ENCODE results near the gene CAPN5. TPM values are rescaled to one million over a fixed set of nuclear protein-coding genes. Genes with fewer than 3 reads are reported as not detected.

Gene CAPN5
- total RNA-seq, 1 donor from 2014 or later = 6.5 TPM

DNA sequence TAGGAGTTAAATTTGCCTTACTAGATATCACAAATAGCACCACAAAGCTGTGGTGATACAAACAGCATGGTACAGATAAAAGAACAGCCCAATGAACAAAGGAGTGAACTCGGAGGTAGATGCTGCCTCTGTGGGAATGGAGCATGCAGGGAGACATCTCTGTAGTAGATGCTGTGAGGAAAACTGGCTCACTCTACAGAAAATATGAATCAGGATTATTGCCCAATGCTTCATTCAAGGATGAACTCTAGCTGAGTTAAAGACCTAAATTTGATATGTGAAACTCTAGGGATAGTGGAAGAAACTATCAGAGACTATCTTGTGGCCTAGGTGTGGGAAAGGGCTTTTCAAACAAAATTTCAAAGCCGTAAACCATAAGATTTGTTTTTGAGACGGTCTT, 15.3 kb upstream of the CAPN5 start:
- ATAC-seq = no peak
- Histone ChIP-seq H3K27me3 (no peaks in the 10 kb centered on the region), H3K27ac (no peak overlapping the region), H3K4me1 (no peaks in the 10 kb centered on the region), H3K36me3 (no peaks in the 10 kb centered on the region), H3K9me3 (no peaks in the 10 kb centered on the region), H3K4me3 (no peak overlapping the region)
- intact Hi-C loops (cut with DNase I) = no loop called here
- DNase-seq = no peak
- TF ChIP-seq, protein P1, sequence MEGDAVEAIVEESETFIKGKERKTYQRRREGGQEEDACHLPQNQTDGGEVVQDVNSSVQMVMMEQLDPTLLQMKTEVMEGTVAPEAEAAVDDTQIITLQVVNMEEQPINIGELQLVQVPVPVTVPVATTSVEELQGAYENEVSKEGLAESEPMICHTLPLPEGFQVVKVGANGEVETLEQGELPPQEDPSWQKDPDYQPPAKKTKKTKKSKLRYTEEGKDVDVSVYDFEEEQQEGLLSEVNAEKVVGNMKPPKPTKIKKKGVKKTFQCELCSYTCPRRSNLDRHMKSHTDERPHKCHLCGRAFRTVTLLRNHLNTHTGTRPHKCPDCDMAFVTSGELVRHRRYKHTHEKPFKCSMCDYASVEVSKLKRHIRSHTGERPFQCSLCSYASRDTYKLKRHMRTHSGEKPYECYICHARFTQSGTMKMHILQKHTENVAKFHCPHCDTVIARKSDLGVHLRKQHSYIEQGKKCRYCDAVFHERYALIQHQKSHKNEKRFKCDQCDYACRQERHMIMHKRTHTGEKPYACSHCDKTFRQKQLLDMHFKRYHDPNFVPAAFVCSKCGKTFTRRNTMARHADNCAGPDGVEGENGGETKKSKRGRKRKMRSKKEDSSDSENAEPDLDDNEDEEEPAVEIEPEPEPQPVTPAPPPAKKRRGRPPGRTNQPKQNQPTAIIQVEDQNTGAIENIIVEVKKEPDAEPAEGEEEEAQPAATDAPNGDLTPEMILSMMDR (IDR thresholded peaks at IDR 0.05) = no peak

- ATAC-seq = no peak
These were observed 14.3 kb upstream of the CAPN5 start for GRCh38 chr11:77052518-77052917.

GRCh38 chr11:77053217-77054015, 13.4 kb upstream of the CAPN5 start:
- Histone ChIP-seq H3K4me1 (no peaks in the 10 kb centered on the region), H3K9me3 (no peaks in the 10 kb centered on the region), H3K4me3 (no peak overlapping the region), H3K36me3 (no peaks in the 10 kb centered on the region), H3K27me3 (no peaks in the 10 kb centered on the region), H3K27ac (no peak overlapping the region)
- TF ChIP-seq, protein P1 (IDR thresholded peaks at IDR 0.05) = no peak
- DNase-seq = no peak
- no peak for ATAC-seq
- intact Hi-C loops (cut with DNase I) = no loop called here

More at GRCh38 chr11:77052518-77052917, 14.3 kb upstream of the CAPN5 start:
- TF ChIP-seq, protein P1 (IDR thresholded peaks at IDR 0.05) = no peak
- Histone ChIP-seq H3K9me3 (no peaks in the 10 kb centered on the region), H3K36me3 (no peaks in the 10 kb centered on the region), H3K27me3 (no peaks in the 10 kb centered on the region), H3K27ac (no peak overlapping the region), H3K4me1 (no peaks in the 10 kb centered on the region), H3K4me3 (no peak overlapping the region)
- no peak for DNase-seq
- intact Hi-C loops (cut with DNase I) = no loop called here

GRCh38 chr11:77054084-77054483, 12.7 kb upstream of the CAPN5 start:
- no peak for DNase-seq
- ATAC-seq = no peak
- Histone ChIP-seq H3K27me3 (no peaks in the 10 kb centered on the region), H3K27ac (no peak overlapping the region), H3K36me3 (no peaks in the 10 kb centered on the region), H3K4me3 (no peak overlapping the region), H3K9me3 (no peaks in the 10 kb centered on the region), H3K4me1 (no peaks in the 10 kb centered on the region)
- intact Hi-C loops (cut with DNase I) = no loop called here
- TF ChIP-seq, protein P1 (IDR thresholded peaks at IDR 0.05) = no peak

DNA sequence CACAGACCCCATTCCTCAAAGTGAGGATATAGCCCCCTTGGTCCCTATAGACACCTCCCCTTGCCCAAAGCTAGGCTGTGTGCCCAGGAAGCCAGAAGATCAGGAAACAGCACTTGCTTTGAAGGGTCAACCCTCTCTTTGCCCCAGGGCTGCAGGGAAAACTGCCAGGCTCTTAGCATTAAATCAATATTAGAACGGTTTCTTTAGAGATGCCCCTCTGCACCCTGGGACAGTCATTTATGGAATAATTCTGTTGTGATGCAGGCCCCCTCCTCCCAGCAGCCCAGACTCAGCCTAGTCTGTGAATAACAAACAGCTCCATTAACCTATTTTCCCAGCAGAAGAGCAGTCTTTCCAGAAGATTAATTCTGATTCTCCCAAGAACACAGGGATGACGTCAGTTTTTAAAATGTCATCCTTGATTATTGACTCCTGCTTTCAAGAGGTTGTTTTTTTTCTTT, 11.6 kb upstream of the CAPN5 start:
- H3K27me3 ChIP-seq = no peaks in the 10 kb centered on the region
- ATAC-seq = no peak
- no peak overlapping the region for H3K27ac ChIP-seq
- no peaks in the 10 kb centered on the region for H3K36me3 ChIP-seq
- no peaks in the 10 kb centered on the region for H3K4me1 ChIP-seq
- DNase-seq = no peak
- intact Hi-C loops (cut with DNase I) = no loop called here
- H3K9me3 ChIP-seq = no peaks in the 10 kb centered on the region
- TF ChIP-seq, protein P1 (IDR thresholded peaks at IDR 0.05) = no peak
- no peak overlapping the region for H3K4me3 ChIP-seq
